Neuronal stem cell (in vitro differentiated cells): ENCODE data around the gene FOXP1.

Source experiments
- DNase-seq: peaks from one replicate; pipeline ENCODE4 v3.0.0-alpha.2; 2013; ENCODE audit warnings: low spot score
- H2AFZ ChIP-seq: one replicate; pipeline ENCODE4 v1.6.1; 2013; ENCODE audit warnings: mild to moderate bottlenecking, low read length, inconsistent platforms
- H2AK5ac ChIP-seq: 2 replicates; pipeline ENCODE4 v1.6.1; 2013; ENCODE audit warnings: low read depth, mild to moderate bottlenecking, inconsistent platforms, low read length, moderate library complexity, mixed read lengths
- H2BK120ac ChIP-seq: 2 replicates; pipeline ENCODE4 v1.6.1; 2013; ENCODE audit warnings: low read depth, mild to moderate bottlenecking, inconsistent platforms, low read length, moderate library complexity, mixed read lengths
- H2BK12ac ChIP-seq: one replicate; pipeline ENCODE4 v1.6.1; 2013; ENCODE audit warnings: low read length, inconsistent platforms
- H2BK15ac ChIP-seq: 2 replicates; pipeline ENCODE4 v1.6.1; 2013; ENCODE audit warnings: mild to moderate bottlenecking, low read length, inconsistent platforms, mixed read lengths
- H2BK5ac ChIP-seq: one replicate; pipeline ENCODE4 v1.6.1; 2013; ENCODE audit warnings: inconsistent platforms, mild to moderate bottlenecking, low read length, moderate library complexity
- H3K14ac ChIP-seq: one replicate; pipeline ENCODE4 v1.6.1; 2013; ENCODE audit warnings: low read length, inconsistent platforms
- H3K18ac ChIP-seq: 2 replicates; pipeline ENCODE4 v1.6.1; 2013; ENCODE audit warnings: low read length, inconsistent platforms
- H3K23ac ChIP-seq: 2 replicates; pipeline ENCODE4 v1.6.1; 2013; ENCODE audit warnings: low read depth, mild to moderate bottlenecking, mixed read lengths, low read length, inconsistent platforms; ENCODE audit not compliant: poor library complexity
- H3K27ac ChIP-seq: replicated peaks from 3 replicates; pipeline ENCODE4 v1.5.1; 2013; ENCODE audit warnings: low read length, inconsistent platforms
- H3K27me3 ChIP-seq, 3 experiments: 2 replicates each; pipeline ENCODE4 v1.6.1; 2013; ENCODE audit warnings: low read length in 3 of 3, mild to moderate bottlenecking in 2 of 3, inconsistent platforms in 1 of 3, low read depth in 1 of 3, mixed read lengths in 1 of 3, moderate library complexity in 1 of 3; ENCODE audit not compliant: control insufficient read depth in 3 of 3, insufficient read depth in 3 of 3
- H3K36me3 ChIP-seq, 2 donors: replicated peaks in 1 of 2; 2 replicates each; pipeline ENCODE4 v1.6.1; 2013; ENCODE audit warnings: low read length in 2 of 2; ENCODE audit not compliant: control insufficient read depth in 2 of 2, insufficient read depth in 2 of 2
- H3K4ac ChIP-seq: 2 replicates; pipeline ENCODE4 v1.6.1; 2013; ENCODE audit warnings: inconsistent platforms, mild to moderate bottlenecking, low read length, moderate library complexity
- H3K4me1 ChIP-seq, 2 donors: 1 replicate in 1 of 2; 2 replicates in 1 of 2; pipeline ENCODE4 v1.6.1; 2013; ENCODE audit warnings: low read length in 2 of 2, low read depth in 1 of 2; ENCODE audit not compliant: control insufficient read depth in 2 of 2, insufficient read depth in 1 of 2
- H3K4me2 ChIP-seq: one replicate; pipeline ENCODE4 v1.6.1; 2013; ENCODE audit warnings: mild to moderate bottlenecking, low read length, inconsistent platforms; ENCODE audit not compliant: insufficient read depth, poor library complexity, severe bottlenecking
- H3K4me3 ChIP-seq, 2 donors: 2 replicates each; pipeline ENCODE4 v1.5.1; 2013; ENCODE audit warnings: low read length in 2 of 2, mild to moderate bottlenecking in 2 of 2, inconsistent platforms in 1 of 2, moderate library complexity in 1 of 2
- H3K79me1 ChIP-seq: one replicate; pipeline ENCODE4 v1.6.1; 2013; ENCODE audit warnings: low read depth, mild to moderate bottlenecking, inconsistent platforms, low read length, moderate library complexity
- H3K9ac ChIP-seq: one replicate; pipeline ENCODE4 v1.6.1; 2013; ENCODE audit warnings: mild to moderate bottlenecking, low read depth, low read length, inconsistent platforms; ENCODE audit not compliant: poor library complexity
- H3K9me3 ChIP-seq, 2 donors: replicated peaks in 1 of 2; 2 replicates each; pipeline versions ENCODE3 to v1.6.1; 2013; ENCODE audit warnings: low read length in 2 of 2, mild to moderate bottlenecking in 2 of 2, inconsistent platforms in 1 of 2, low read depth in 1 of 2, mixed read lengths in 1 of 2, moderate library complexity in 1 of 2; ENCODE audit not compliant: control insufficient read depth in 2 of 2, insufficient read depth in 1 of 2
- H4K8ac ChIP-seq: one replicate; pipeline ENCODE4 v1.6.1; 2013; ENCODE audit warnings: low read depth, mild to moderate bottlenecking, inconsistent platforms, low read length, moderate library complexity
- H4K91ac ChIP-seq: one replicate; pipeline ENCODE4 v1.6.1; 2013; ENCODE audit warnings: low read length, low read depth, mild to moderate bottlenecking, inconsistent platforms; ENCODE audit not compliant: poor library complexity
- WGBS, 2 donors: extraction: QIAGEN DNeasy Blood & Tissue Kit; methylation state at CpG; one replicate each; pipeline ENCODE4 v1.1.7; 2013; ENCODE audit warnings: missing lambda C conversion rate in 2 of 2, mixed read lengths in 1 of 2; ENCODE audit not compliant: insufficient read length in 2 of 2, insufficient replicate concordance in 1 of 2; ENCODE audit errors: extremely low coverage in 2 of 2; 5-methylcytosine and 5-hydroxymethylcytosine counted together

FOXP1 gene

DNA sequence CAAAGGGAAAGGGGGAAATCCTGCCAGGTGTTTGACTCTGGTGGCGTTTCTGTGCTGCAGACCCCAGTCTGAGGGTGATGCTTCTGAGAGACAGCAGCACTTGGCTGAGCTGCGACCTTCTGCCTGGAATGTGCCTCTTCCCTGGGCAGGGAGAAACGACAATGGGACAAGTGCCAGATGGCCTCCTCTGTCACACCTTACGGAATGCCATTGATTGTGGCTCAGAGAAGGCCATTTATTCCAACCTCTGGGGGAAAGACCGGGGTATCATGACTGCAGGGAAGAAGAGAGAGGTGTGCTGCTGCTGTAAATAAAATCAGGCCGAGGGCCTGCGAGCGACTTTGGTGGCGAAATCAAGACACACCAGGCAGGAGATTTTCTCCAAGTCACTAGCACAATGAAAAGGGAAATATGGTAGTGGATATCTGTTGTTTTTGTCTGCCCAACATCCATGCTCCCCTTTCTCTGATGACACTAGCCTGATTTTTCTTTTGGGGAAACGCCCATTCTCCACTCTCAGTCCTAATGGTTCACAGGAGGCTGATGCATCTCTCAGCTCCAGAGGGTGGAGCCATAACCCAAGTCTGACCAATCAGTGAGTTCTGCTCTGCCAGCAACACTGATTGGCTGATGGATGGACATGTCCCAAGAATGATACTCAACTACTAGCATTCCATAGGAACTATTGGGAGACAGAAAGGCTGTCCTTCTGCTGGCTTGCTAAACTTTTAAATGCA lies 336.1 kb downstream of the FOXP1 start:
- no peak overlapping the region for H2AFZ ChIP-seq
- no peaks in the 10 kb centered on the region for H3K79me1 ChIP-seq
- H2BK120ac ChIP-seq, result no peak overlapping the region
- no peak overlapping the region for H3K18ac ChIP-seq
- H2BK5ac ChIP-seq, result no peak overlapping the region
- H3K36me3 ChIP-seq, result no peaks in the 10 kb centered on the region
- no peak overlapping the region for H2AK5ac ChIP-seq
- H2BK15ac ChIP-seq, result no peak overlapping the region
- no peaks in the 10 kb centered on the region for H3K27me3 ChIP-seq
- no CpG with 5 or more reads among the region's 10 CpGs for WGBS, 2 donors
- no peak overlapping the region for H3K23ac ChIP-seq
- no peak overlapping the region for H2BK12ac ChIP-seq
- H3K14ac ChIP-seq, result no peak overlapping the region
- H3K4me1 ChIP-seq, result peaks cover 25 to 36% of the 10 kb centered on the region in 2 donors
- no peak overlapping the region for H3K4me2 ChIP-seq
- H4K91ac ChIP-seq, result no peak overlapping the region
- no peak overlapping the region for H3K4me3 ChIP-seq
- no peak overlapping the region for H4K8ac ChIP-seq
- H3K4ac ChIP-seq, result no peak overlapping the region
- no peak for DNase-seq
- H3K27ac ChIP-seq, result peak overlapping the region; percentile 12
- H3K9me3 ChIP-seq, result no peaks in the 10 kb centered on the region
- H3K9ac ChIP-seq, result no peak overlapping the region

DNA sequence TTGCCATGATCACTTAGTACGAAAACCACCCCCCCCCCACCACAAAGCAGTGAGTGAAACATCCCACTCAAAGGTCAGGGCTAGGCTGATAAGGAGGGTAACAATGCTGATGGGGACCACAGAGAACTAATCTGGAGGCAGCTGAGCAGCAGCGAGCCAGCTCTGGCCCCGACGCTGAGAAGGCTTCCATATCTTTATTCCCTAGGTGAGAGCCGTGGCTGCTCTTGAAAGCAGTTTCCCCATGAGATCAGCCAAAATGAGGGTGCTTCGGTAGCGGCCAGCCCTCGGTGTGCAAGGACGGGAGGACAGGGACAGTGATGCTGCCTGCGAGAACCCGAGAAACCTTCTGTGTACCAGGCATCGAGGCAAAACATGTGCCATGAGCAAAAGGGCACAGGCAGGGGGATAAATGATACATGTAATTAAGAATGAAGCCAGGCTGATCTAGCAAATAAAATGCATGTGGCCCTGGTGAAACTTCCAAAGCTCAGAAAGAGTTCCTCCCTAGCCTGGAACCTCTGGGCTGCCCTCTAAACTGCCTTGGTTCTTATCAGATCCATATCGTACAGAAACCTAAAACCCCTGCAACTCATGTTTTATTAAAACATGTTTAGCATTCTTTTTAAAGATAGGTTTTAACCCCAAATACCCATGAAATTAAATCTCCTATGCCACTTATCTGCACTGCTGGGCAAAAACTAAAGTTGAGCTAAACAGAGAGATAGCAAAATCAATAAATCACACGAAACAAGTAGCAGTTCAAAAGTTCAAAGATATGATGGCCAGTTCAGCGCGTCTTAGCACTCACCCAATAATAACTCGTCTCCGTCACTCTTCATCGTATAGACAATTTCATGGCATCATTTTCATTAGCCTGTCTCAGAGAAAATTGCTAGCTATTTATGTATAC lies 337.3 kb downstream of the FOXP1 start:
- Histone ChIP-seq H3K27me3 (no peaks in the 10 kb centered on the region), H3K4me2 (peak overlapping the region; percentile 19), H2AK5ac (no peak overlapping the region), H3K36me3 (no peaks in the 10 kb centered on the region), H3K9me3 (no peaks in the 10 kb centered on the region), H2AFZ (peak overlapping the region; percentile 73), H3K4me3 (no peak overlapping the region), H2BK15ac (no peak overlapping the region), H3K14ac (no peak overlapping the region), H4K91ac (no peak overlapping the region), H3K4ac (no peak overlapping the region), H3K27ac (peak overlapping the region; percentile 37), H4K8ac (no peak overlapping the region), H3K4me1 (peaks cover 31 to 48% of the 10 kb centered on the region in 2 donors), H2BK12ac (no peak overlapping the region), H3K23ac (no peak overlapping the region), H2BK120ac (no peak overlapping the region), H3K9ac (no peak overlapping the region), H3K79me1 (no peaks in the 10 kb centered on the region), H3K18ac (peak overlapping the region; percentile 66), H2BK5ac (no peak overlapping the region)
- WGBS, 2 donors, result no CpG with 5 or more reads among the region's 19 CpGs
- no peak for DNase-seq

DNA sequence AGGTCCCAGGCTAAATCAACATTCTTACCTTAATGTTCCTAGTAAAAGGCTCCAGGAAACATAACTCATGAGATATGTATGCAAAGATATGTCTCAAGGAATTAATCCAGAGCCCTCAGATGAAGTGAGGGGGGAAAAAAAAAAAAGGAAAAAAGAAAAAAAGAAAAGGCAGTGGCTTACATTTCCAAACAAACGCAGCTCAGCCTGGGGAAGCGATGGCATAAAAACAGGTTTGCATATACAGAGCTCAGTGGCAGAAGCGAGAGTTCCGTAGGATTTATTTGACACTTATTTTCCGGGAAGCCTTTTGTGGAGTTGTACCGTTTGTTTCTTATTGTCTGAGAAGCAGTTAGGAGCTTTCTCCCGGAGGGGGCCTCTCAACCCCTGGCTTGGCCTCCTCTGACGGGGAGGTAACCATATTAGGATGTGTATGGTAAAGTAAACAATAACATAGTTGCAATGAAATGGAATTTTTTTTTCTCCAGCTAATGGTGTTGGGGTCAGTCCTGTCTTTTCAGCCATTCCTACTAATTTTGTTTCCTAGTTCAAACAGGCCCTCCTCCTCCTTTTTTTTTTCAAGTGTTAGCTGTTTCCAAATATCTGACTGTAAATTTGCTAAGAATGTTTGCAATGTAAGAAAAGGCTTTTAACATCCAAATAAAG lies 338.6 kb downstream of the FOXP1 start:
- Histone ChIP-seq H3K4ac (no peak overlapping the region), H3K79me1 (no peaks in the 10 kb centered on the region), H3K4me2 (peak overlapping the region; percentile 29), H2BK5ac (no peak overlapping the region), H3K4me3 (peak overlapping the region in 1 of 2 donors; percentile 29), H3K4me1 (peaks cover 32 to 49% of the 10 kb centered on the region in 2 donors), H2BK12ac (no peak overlapping the region), H3K36me3 (no peaks in the 10 kb centered on the region), H3K23ac (no peak overlapping the region), H3K9ac (no peak overlapping the region), H3K27me3 (no peaks in the 10 kb centered on the region), H2BK15ac (no peak overlapping the region), H2AFZ (peak overlapping the region; percentile 66), H3K9me3 (no peaks in the 10 kb centered on the region), H2AK5ac (no peak overlapping the region), H3K27ac (no peak overlapping the region), H3K18ac (no peak overlapping the region), H4K91ac (no peak overlapping the region), H3K14ac (no peak overlapping the region), H2BK120ac (no peak overlapping the region), H4K8ac (no peak overlapping the region)
- WGBS, 2 donors, result no CpG with 5 or more reads among the region's 8 CpGs
- DNase-seq, result no peak
